K562 (cell line): ENCODE measurements around the gene DLGAP1. TPM values are rescaled to one million over a fixed set of nuclear protein-coding genes. Genes with fewer than 3 reads are reported as not detected.

Source experiments
- BRD4 ChIP-seq: fragments of 200-600 bp; sonication (generic); IDR thresholded peaks from 2 replicates; pipeline ENCODE4 v1.6.1; 2017; ENCODE audit warnings: inconsistent platforms
- CCAR2 ChIP-seq: fragments of 200-400 bp; formaldehyde crosslinking; IDR thresholded peaks from 2 replicates; pipeline ENCODE4 v1.6.1; 2017; ENCODE audit warnings: mild to moderate bottlenecking, low read depth, low read length
- CHCHD3 ChIP-seq: fragments of 250-450 bp; sonication (Bioruptor Pico); IDR thresholded peaks from 2 replicates; pipeline ENCODE4 v2.1.2; 2022; ENCODE audit warnings: mild to moderate bottlenecking
- GTF3C2 ChIP-seq: IDR thresholded peaks from 3 replicates; pipeline ENCODE4 v1.6.1; 2011; ENCODE audit warnings: borderline replicate concordance, mild to moderate bottlenecking, moderate library complexity; ENCODE audit not compliant: insufficient read length; ENCODE audit errors: extremely low read depth
- HDAC8 ChIP-seq: fragments of 450-650 bp; IDR thresholded peaks from 2 replicates; pipeline ENCODE4 v1.6.1; 2016; ENCODE audit warnings: mild to moderate bottlenecking, missing genetic modification characterization, moderate library complexity, missing compliant biosample characterization
- ID3 ChIP-seq, 2 experiments: fragments of 250-450 bp in 1 of 2; fragments of 450-650 bp in 1 of 2; sonication (Bioruptor Pico) in 1 of 2; IDR thresholded peaks; 2 replicates each; pipeline versions ENCODE4 v1.6.1 to v1.8.0; 2016 to 2021; ENCODE audit warnings: mild to moderate bottlenecking in 2 of 2, moderate library complexity in 2 of 2, missing compliant biosample characterization in 1 of 2, missing genetic modification characterization in 1 of 2
- MLX ChIP-seq, 2 experiments: fragments of 450-650 bp in 1 of 2; sonication (generic) in 1 of 2; formaldehyde crosslinking; conservative IDR thresholded peaks; 2 replicates each; pipeline versions ENCODE4 v1.4.0 to v1.8.1; 2020 to 2022; ENCODE audit warnings: mild to moderate bottlenecking in 1 of 2, missing genetic modification reagents in 1 of 2
- NFXL1 ChIP-seq: fragments of 450-650 bp; formaldehyde crosslinking; IDR thresholded peaks from 2 replicates; pipeline ENCODE4 v1.4.0; 2021; ENCODE audit warnings: mild to moderate bottlenecking
- SMC3 ChIP-seq: conservative IDR thresholded peaks from 2 replicates; pipeline ENCODE4 v1.6.1; 2011; ENCODE audit warnings: low read depth, low read length, improper control_type of control experiment; ENCODE audit not compliant: insufficient read depth
- ZNF134 ChIP-seq: fragments of 250-450 bp; sonication (Bioruptor Pico); conservative IDR thresholded peaks from 2 replicates; pipeline ENCODE4 v1.4.0; 2020
- ZNF140 ChIP-seq: fragments of 250-450 bp; sonication (Bioruptor Pico); IDR thresholded peaks from 2 replicates; pipeline ENCODE4 v1.8.0; 2021; ENCODE audit warnings: moderate library complexity, mild to moderate bottlenecking, inconsistent platforms
- ZNF512 ChIP-seq: IDR thresholded peaks from 2 replicates; pipeline ENCODE4 v1.6.1; 2016; ENCODE audit warnings: missing genetic modification characterization, missing compliant biosample characterization
- polyA plus RNA-seq, 8 experiments: library from polyadenylated mRNA; depleted of rRNA in 4 of 8; stranded (reverse) in 5 of 8; unstranded in 3 of 8; fragments of >200 nt; fragmentation: Nextera tagmentation in 2 of 8; fragmentation: Illumina TruSeq in 1 of 8; extraction: Ambion mirVana in 2 of 8; extraction: Trizol in 1 of 8; gene quantifications; 2 replicates each; pipeline versions ENCODE4 v1.2.1 to v1.2.3, GENCODE V29; 2011 to 2014; ENCODE audit warnings: inconsistent platforms in 1 of 8, missing spikeins in 1 of 8
- total RNA-seq, 7 experiments: library from RNA; depleted of rRNA in 6 of 7; stranded (reverse); fragments of >200 nt in 6 of 7; fragmentation: Illumina TruSeq in 2 of 7; extraction: Trizol in 2 of 7; gene quantifications; 2 replicates each; pipeline versions ENCODE4 v1.2.1 to v1.2.3, GENCODE V29; 2011 to 2021; ENCODE audit warnings: low replicate concordance in 1 of 7
- TF ChIP-seq, protein P1 (sequence below): fragments of 250-450 bp; sonication (Bioruptor Pico); IDR thresholded peaks from 2 replicates; pipeline ENCODE4 v1.8.0; 2022; ENCODE audit warnings: inconsistent platforms, mild to moderate bottlenecking, moderate library complexity, borderline replicate concordance

The DLGAP1 gene
- total and polyA plus RNA-seq, 9 of the 15 experiments (the other 6 are each of a cell fraction or from before 2014, with no cell fraction given), result 0.04 to 0.22 (median 0.08) TPM

DNA sequence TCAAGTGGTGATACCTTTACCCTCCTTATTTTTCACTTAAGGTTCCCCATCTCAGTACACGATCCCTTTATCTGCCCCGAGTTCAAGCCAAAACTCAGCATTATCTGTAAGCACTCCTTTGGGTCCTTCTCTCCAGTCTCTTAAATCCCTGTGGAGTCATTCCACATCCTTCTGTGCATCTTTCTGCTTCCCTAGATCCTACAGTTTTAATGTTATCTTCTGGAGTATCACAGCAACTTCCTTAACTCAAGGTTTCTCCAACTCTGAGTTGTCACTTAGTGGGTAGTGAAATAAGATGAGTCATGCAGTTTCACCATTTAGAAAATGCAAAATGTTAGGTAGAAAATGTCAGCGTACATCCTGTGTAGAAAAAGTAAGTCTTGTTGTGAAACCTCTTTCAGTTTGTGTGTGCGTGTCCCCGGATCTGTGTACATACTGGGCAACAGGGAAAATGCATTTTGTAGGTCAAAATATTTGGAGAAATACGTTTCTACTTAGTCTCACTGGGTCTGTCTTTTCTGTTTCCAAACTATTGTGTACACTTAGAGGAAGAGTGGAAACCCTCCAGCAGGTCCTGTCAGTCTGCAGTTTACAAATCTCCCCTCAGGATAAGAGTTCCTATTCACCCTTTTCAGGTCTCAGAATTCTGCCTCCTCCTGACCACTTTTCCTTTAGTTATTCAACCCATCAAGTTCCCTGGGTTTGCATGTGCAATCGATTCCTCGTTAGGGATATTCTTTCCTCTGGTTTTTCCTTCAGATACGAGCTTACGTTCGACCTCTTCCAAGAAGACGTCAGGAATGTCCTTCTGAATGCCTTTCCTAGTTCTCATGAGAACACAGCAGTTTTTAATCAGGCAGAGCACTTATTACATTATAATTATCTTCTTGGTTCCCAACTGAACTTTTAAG is 850.4 kb downstream of the DLGAP1 start (continued):
- TF ChIP-seq BRD4, result peak; percentile 88; the same call in 1 of the 2 replicates
- TF ChIP-seq SMC3, result no peak
- TF ChIP-seq ZNF134 (CRISPR knock-in tag), result peak; percentile 60; the same call in 1 of the 2 replicates
- TF ChIP-seq, protein P1, sequence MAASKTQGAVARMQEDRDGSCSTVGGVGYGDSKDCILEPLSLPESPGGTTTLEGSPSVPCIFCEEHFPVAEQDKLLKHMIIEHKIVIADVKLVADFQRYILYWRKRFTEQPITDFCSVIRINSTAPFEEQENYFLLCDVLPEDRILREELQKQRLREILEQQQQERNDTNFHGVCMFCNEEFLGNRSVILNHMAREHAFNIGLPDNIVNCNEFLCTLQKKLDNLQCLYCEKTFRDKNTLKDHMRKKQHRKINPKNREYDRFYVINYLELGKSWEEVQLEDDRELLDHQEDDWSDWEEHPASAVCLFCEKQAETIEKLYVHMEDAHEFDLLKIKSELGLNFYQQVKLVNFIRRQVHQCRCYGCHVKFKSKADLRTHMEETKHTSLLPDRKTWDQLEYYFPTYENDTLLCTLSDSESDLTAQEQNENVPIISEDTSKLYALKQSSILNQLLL (CRISPR knock-in tag), result no peak
- TF ChIP-seq CHCHD3 (CRISPR knock-in tag), result peak; percentile 35; the same call in 1 of the 2 replicates
- no peak for TF ChIP-seq GTF3C2
- 0 out of 2 replicates have a peak, but pooled peaks have one; percentile 30 for TF ChIP-seq ZNF512
- TF ChIP-seq ZNF140 (CRISPR knock-in tag), result 0 out of 2 replicates have a peak, but pooled peaks have one; percentile 7
- TF ChIP-seq NFXL1 (CRISPR knock-in tag), result 0 out of 2 replicates have a peak, but pooled peaks have one; percentile 18
- 0 out of 4 replicates have a peak, but pooled peaks of 1 of the 2 experiments have one; percentile 68 for TF ChIP-seq MLX (CRISPR knock-in tag; conservative IDR thresholded peaks at IDR 0.05)
- no peak for TF ChIP-seq CCAR2
- 0 out of 2 replicates have a peak, but pooled peaks have one; percentile 32 for TF ChIP-seq HDAC8 (tag)
- TF ChIP-seq ID3 (CRISPR knock-in tag; IDR thresholded peaks at IDR 0.05), result no peak
- peak; percentile 88; the same call in 1 of the 2 replicates for TF ChIP-seq ID3 (tag; IDR thresholded peaks at IDR 0.05)
